Gastrocnemius medialis (tissue), 4 donors: ENCODE data around the gene FIZ1. TPM values are rescaled to one million over a fixed set of nuclear protein-coding genes. Genes with fewer than 3 reads are reported as not detected.

Source experiments
- ATAC-seq, 2 donors: fragments of 150-250 bp; one replicate each; pipeline ENCODE4 v1.9.1; 2016
- DNase-seq, 2 donors: peaks; one replicate each; pipeline ENCODE4 v3.0.0-alpha.2; 2019
- H3K27ac ChIP-seq, 4 donors: fragments of 200-600 bp; sonication (generic); 1 replicate in 1 of 4; 2 replicates in 3 of 4; pipeline ENCODE4 v1.5.1; 2016 to 2018; ENCODE audit warnings: mild to moderate bottlenecking in 2 of 4, moderate library complexity in 1 of 4
- H3K27me3 ChIP-seq, 3 donors: fragments of 200-600 bp; sonication (generic) in 2 of 3; 1 replicate in 1 of 3; 2 replicates in 2 of 3; pipeline versions ENCODE4 v1.5.1 to v1.6.0; 2016 to 2019; ENCODE audit warnings: mild to moderate bottlenecking in 1 of 3, moderate library complexity in 1 of 3
- H3K36me3 ChIP-seq, 2 donors: fragments of 200-600 bp; sonication (generic) in 1 of 2; one replicate each; pipeline ENCODE4 v1.5.1; 2017 to 2018
- H3K4me1 ChIP-seq, 2 donors: fragments of 200-600 bp; sonication (generic) in 1 of 2; one replicate each; pipeline ENCODE4 v1.5.1; 2016 to 2017; ENCODE audit warnings: mild to moderate bottlenecking in 2 of 2
- H3K4me3 ChIP-seq, 4 donors: fragments of 200-600 bp; sonication (generic) in 3 of 4; 1 replicate in 1 of 4; 2 replicates in 3 of 4; pipeline ENCODE4 v1.5.1; 2016 to 2019; ENCODE audit warnings: mild to moderate bottlenecking in 2 of 4
- H3K9me3 ChIP-seq, 3 donors: fragments of 200-600 bp; sonication (generic) in 2 of 3; 1 replicate in 1 of 3; 2 replicates in 2 of 3; pipeline ENCODE4 v1.5.1; 2016 to 2019
- CTCF ChIP-seq, 5 experiments: fragments of 450-650 bp in 3 of 5; fragments of 200-600 bp in 2 of 5; sonication (generic) in 2 of 5; IDR thresholded peaks in 4 of 5; conservative IDR thresholded peaks in 1 of 5; 1 replicate in 4 of 5; 2 replicates in 1 of 5; pipeline ENCODE4 v1.5.1; 2016 to 2019; ENCODE audit warnings: antibody characterized with exemption in 5 of 5, mild to moderate bottlenecking in 3 of 5, moderate library complexity in 3 of 5
- POLR2A ChIP-seq, 2 donors: fragments of 450-650 bp; IDR thresholded peaks; one replicate each; pipeline ENCODE4 v1.6.1; 2017; ENCODE audit warnings: antibody characterized with exemption in 2 of 2, mild to moderate bottlenecking in 2 of 2, moderate library complexity in 2 of 2
- in situ Hi-C, 4 donors: fragments of 200-750 bp; cut with MboI; loops; one replicate each; pipeline versions ENCODE4 v1.15.0 to v1.8.0; 2017; ENCODE audit warnings: low sequenced_read_pairs in 4 of 4
- intact Hi-C: fragments of 100-400 bp; cut with DNase I; formaldehyde crosslinking; loops from one replicate; pipeline ENCODE4 v1.15.1; 2023; ENCODE audit warnings: low total_unique reads
- total RNA-seq, 4 donors: library from RNA; depleted of rRNA; stranded (reverse); fragments of >200 nt; gene quantifications; one replicate each; pipeline versions ENCODE4 v1.1.0 to v1.2.3, GENCODE V29; 2016

The FIZ1 gene
- total RNA-seq, 4 donors from 2014 or later: 6.8 to 11.2 (median 7.4) TPM

GRCh38 chr19:55566823-55567222 is 32.5 kb downstream of the FIZ1 start:
- Histone ChIP-seq H3K4me1 (peaks cover 9 to 11% of the 10 kb centered on the region in 2 donors), H3K27ac (no peak overlapping the region), H3K9me3 (no peaks in the 10 kb centered on the region), H3K4me3 (no peak overlapping the region), H3K27me3 (no peaks in the 10 kb centered on the region), H3K36me3 (no peaks in the 10 kb centered on the region)
- intact Hi-C loops (no loop called here), in situ Hi-C loops (no loop called here)
- TF ChIP-seq POLR2A (IDR thresholded peaks at IDR 0.05): no peak
- no peak for TF ChIP-seq CTCF (IDR thresholded peaks at IDR 0.05 in 4 of 5, conservative IDR thresholded peaks at IDR 0.05 in 1 of 5)
- ATAC-seq (no peak), DNase-seq (no peak)

GRCh38 chr19:55563261-55563690 is 36.0 kb downstream of the FIZ1 start:
- Histone ChIP-seq H3K9me3 (no peaks in the 10 kb centered on the region), H3K36me3 (no peaks in the 10 kb centered on the region), H3K4me1 (peaks cover 9 to 14% of the 10 kb centered on the region in 2 donors), H3K27me3 (no peaks in the 10 kb centered on the region), H3K27ac (peak overlapping the region; percentile 79 to 93 (median 84)), H3K4me3 (peak overlapping the region in 1 of 4 donors; percentile 16)
- intact Hi-C loops (loop anchor here (1.0 to 5.0 kb wide), 2 partner anchors 17 to 34 kb away; partner anchors contain the start of genes FIZ1 and ZNF579), in situ Hi-C loops (no loop called here)
- DNase-seq: peak; percentile 64 to 83
- TF ChIP-seq POLR2A (IDR thresholded peaks at IDR 0.05) (peak; percentile 79), CTCF (IDR thresholded peaks at IDR 0.05 in 4 of 5, conservative IDR thresholded peaks at IDR 0.05 in 1 of 5) (no peak)
- peak; percentile 95 to 97 for ATAC-seq

- DNase-seq (no peak), ATAC-seq (no peak)
- Histone ChIP-seq H3K36me3 (no peaks in the 10 kb centered on the region), H3K27me3 (no peaks in the 10 kb centered on the region), H3K4me3 (no peak overlapping the region), H3K27ac (no peak overlapping the region), H3K9me3 (no peaks in the 10 kb centered on the region), H3K4me1 (peaks cover 26 to 35% of the 10 kb centered on the region in 2 donors)
- intact Hi-C loops (loop anchor here (5.0 kb wide), 1 partner anchor 38 kb away; the partner anchor contains the start of gene FIZ1), in situ Hi-C loops (no loop called here)
- no peak for TF ChIP-seq CTCF (IDR thresholded peaks at IDR 0.05 in 4 of 5, conservative IDR thresholded peaks at IDR 0.05 in 1 of 5)
- TF ChIP-seq POLR2A (IDR thresholded peaks at IDR 0.05): no peak
Observed at GRCh38 chr19:55559684-55560083, 39.6 kb downstream of the FIZ1 start.

- intact Hi-C loops: no loop called here
- Histone ChIP-seq H3K36me3 (no peaks in the 10 kb centered on the region), H3K9me3 (no peaks in the 10 kb centered on the region), H3K4me3 (peak overlapping the region in 1 of 4 donors; percentile 11), H3K27ac (peak overlapping the region; percentile 21 to 88 (median 67)), H3K27me3 (no peaks in the 10 kb centered on the region), H3K4me1 (peaks cover 43 to 50% of the 10 kb centered on the region in 2 donors)
- in situ Hi-C loops: no loop called here
- ATAC-seq (peak; percentile 32 to 57), DNase-seq (peak in 1 of 2 donors; percentile 43)
- no peak for TF ChIP-seq CTCF (IDR thresholded peaks at IDR 0.05 in 4 of 5, conservative IDR thresholded peaks at IDR 0.05 in 1 of 5)
- no peak for TF ChIP-seq POLR2A (IDR thresholded peaks at IDR 0.05)
Observed at GRCh38 chr19:55554741-55555152, 44.6 kb downstream of the FIZ1 start.

- intact Hi-C loops (no loop called here), in situ Hi-C loops (no loop called here)
Observed at GRCh38 chr19:55554302-55554701, 45.0 kb downstream of the FIZ1 start.

More at GRCh38 chr19:55554302-55554701, 45.0 kb downstream of the FIZ1 start:
- Histone ChIP-seq H3K36me3 (no peaks in the 10 kb centered on the region), H3K27ac (peak overlapping the region; percentile 21 to 88 (median 67)), H3K4me3 (no peak overlapping the region), H3K9me3 (no peaks in the 10 kb centered on the region), H3K4me1 (peaks cover 44 to 51% of the 10 kb centered on the region in 2 donors), H3K27me3 (no peaks in the 10 kb centered on the region)
- DNase-seq (peak in 1 of 2 donors; percentile 43), ATAC-seq (peak in 1 of 2 donors; percentile 19)
- TF ChIP-seq CTCF (IDR thresholded peaks at IDR 0.05 in 4 of 5, conservative IDR thresholded peaks at IDR 0.05 in 1 of 5) (no peak), POLR2A (IDR thresholded peaks at IDR 0.05) (no peak)
